ENCODE data around the gene SRC. TPM values are rescaled to one million over a fixed set of nuclear protein-coding genes. Genes with fewer than 3 reads are reported as not detected.

The SRC gene
- total RNA-seq, 1 experiment from 2014 or later, result 42.3 TPM

GRCh38 chr20:37416100-37416847, 70.3 kb downstream of the SRC start:
- Histone ChIP-seq H4K20me1 (ENCODE audit: insufficient read depth) (no peaks in the 10 kb centered on the region), H3K9me3 (ENCODE audit: control insufficient read depth in 1 of 2, insufficient read depth in 1 of 2, low read depth in 1 of 2, low read length in 2 of 2) (no peaks in the 10 kb centered on the region), H3K27ac (ENCODE audit: low read depth, low read length) (no peak overlapping the region), H3K36me3 (ENCODE audit: control insufficient read depth in 1 of 2, insufficient read depth in 2 of 2, low read length in 2 of 2) (no peaks in the 10 kb centered on the region), H3K27me3 (ENCODE audit: insufficient read depth, low read length) (peaks cover 15% of the 10 kb centered on the region; the same call in 1 of the 2 replicates), H2AFZ (ENCODE audit: low read depth, low read length, poor library complexity, severe bottlenecking) (no peak overlapping the region), H3K4me2 (ENCODE audit: low read length) (no peak overlapping the region), H3K4me1 (ENCODE audit: control insufficient read depth in 1 of 2, insufficient read depth in 2 of 2, low read length in 2 of 2) (no peaks in the 10 kb centered on the region), H3K79me2 (ENCODE audit: insufficient read depth, low read length) (no peaks in the 10 kb centered on the region), H3K4me3 (replicated peaks in 1 of 2; ENCODE audit: low read depth in 1 of 2, low read length in 2 of 2) (no peak overlapping the region), H3K9me2 (ENCODE audit: insufficient read depth) (no peaks in the 10 kb centered on the region), H3K9ac (ENCODE audit: low read length) (no peak overlapping the region)
- RAD21 ChIA-PET (ENCODE audit: low non-redundant PET in 1 of 2, low total read pairs in 2 of 2, uncharacterized antibody in 2 of 2, unreplicated experiment in 2 of 2), result no interaction called here
- CTCF ChIA-PET, result no interaction called here
- BruUV-seq (replicated peaks), result no TSS peak
- POLR2A ChIA-PET, result no interaction called here
- ATAC-seq, result no peak
- TF ChIP-seq CTCF (IDR thresholded peaks at IDR 0.05 in 2 of 3, conservative IDR thresholded peaks at IDR 0.05 in 1 of 3; ENCODE audit: borderline replicate concordance in 1 of 3, insufficient read depth in 1 of 3, low read depth in 2 of 3, low read length in 2 of 3) (no peak), SP1 (IDR thresholded peaks at IDR 0.05; ENCODE audit: low read depth) (no peak), ATF3 (IDR thresholded peaks at IDR 0.05) (no peak), EZH2phosphoT487 (IDR thresholded peaks at IDR 0.05; ENCODE audit: borderline replicate concordance) (no peak), MAX (IDR thresholded peaks at IDR 0.05) (no peak), POLR2AphosphoS5 (IDR thresholded peaks at IDR 0.05; ENCODE audit: low read depth, low read length) (no peak), ZFX (IDR thresholded peaks at IDR 0.05) (no peak), ZNF274 (IDR thresholded peaks at IDR 0.05; ENCODE audit: low read depth, low read length) (no peak), EGR1 (IDR thresholded peaks at IDR 0.05; ENCODE audit: low read depth) (no peak), ELF1 (IDR thresholded peaks at IDR 0.05; ENCODE audit: borderline replicate concordance, low read depth) (no peak), JUND (IDR thresholded peaks at IDR 0.05) (no peak), YY1 (IDR thresholded peaks at IDR 0.05; ENCODE audit: extremely low read depth, insufficient replicate concordance, low read depth, low read length) (no peak), SRF (IDR thresholded peaks at IDR 0.05; ENCODE audit: low read depth) (no peak), CBX3 (IDR thresholded peaks at IDR 0.05; ENCODE audit: low read depth) (no peak)
- intact Hi-C loops (cut with micrococcal nuclease), result no loop called here
- no peak for DNase-seq (ENCODE audit: low read depth, low spot score)

All from HCT116 (cell line).